DOHH2 (cell line): ENCODE data around the gene TFF1.

Source experiments
- CTCF ChIP-seq: fragments of 200-600 bp; sonication (generic); IDR thresholded peaks from one replicate; pipeline ENCODE4 v1.5.1; 2014; ENCODE audit warnings: antibody characterized with exemption, mild to moderate bottlenecking, low read depth, low read length; ENCODE audit not compliant: poor library complexity, severe bottlenecking
- EZH2phosphoT487 ChIP-seq: fragments of 200-600 bp; sonication (generic); IDR thresholded peaks from 2 replicates; pipeline ENCODE4 v1.6.1; 2017; ENCODE audit warnings: borderline replicate concordance, mild to moderate bottlenecking, antibody characterized with exemption, low read length, moderate library complexity, mixed read lengths

- TF ChIP-seq CTCF (no peak), EZH2phosphoT487 (no peak)
Observed at GRCh38 chr21:42398436-42399028, 32.2 kb upstream of the TFF1 start.
